Endothelial cell of umbilical vein (primary cell): ENCODE measurements around the gene SLC25A34. TPM values are rescaled to one million over a fixed set of nuclear protein-coding genes. Genes with fewer than 3 reads are reported as not detected.

Experiments used
- BruUV-seq: library from RNA; stranded (reverse); fragments of 400-500 nt; replicated peaks from 2 replicates; lab custom pipeline; 2021; lab: Mats Ljungman, UMichigan
- CTCF ChIA-PET: fragments of 300-600, 350-600 bp; sonication (Branson Sonifier 250); formaldehyde crosslinking; loops from one replicate; lab custom pipeline; 2021; ENCODE audit warnings: antibody characterized with exemption, inconsistent platforms; lab: Charles Lee
- POLR2A ChIA-PET: fragments of 300-600, 350-600 bp; sonication (Branson Sonifier 250); formaldehyde crosslinking; loops from one replicate; lab custom pipeline; 2021; ENCODE audit warnings: antibody characterized with exemption, inconsistent platforms; lab: Charles Lee
- DNase-seq: peaks from one replicate; pipeline ENCODE4 v3.0.0-alpha.2; 2011; ENCODE audit warnings: low read depth, low spot score
- FAIRE-seq: peaks from 2 replicates; lab custom pipeline; 2011; peaks lifted over from hg19 to GRCh38; lab: Jason Lieb, UNC
- H2AFZ ChIP-seq: 2 replicates; pipeline ENCODE4 v1.6.0; 2012; ENCODE audit warnings: low read depth, low read length, control low read depth, inconsistent platforms
- H3K27ac ChIP-seq: 2 replicates; pipeline ENCODE4 v1.5.1; 2011; ENCODE audit warnings: low read depth, mild to moderate bottlenecking, control low read depth, low read length, moderate library complexity; ENCODE audit not compliant: insufficient read depth
- H3K27me3 ChIP-seq, 2 experiments: 2 replicates each; pipeline versions ENCODE4 v1.6.0 to v1.6.1; 2011; ENCODE audit warnings: low read length in 2 of 2, mixed read lengths in 1 of 2; ENCODE audit not compliant: control insufficient read depth in 2 of 2, insufficient read depth in 2 of 2
- H3K36me3 ChIP-seq, 2 experiments: 2 replicates in 1 of 2; 3 replicates in 1 of 2; pipeline ENCODE4 v1.5.1; 2011; ENCODE audit warnings: low read length in 2 of 2, mild to moderate bottlenecking in 1 of 2, moderate library complexity in 1 of 2; ENCODE audit not compliant: control insufficient read depth in 2 of 2, insufficient read depth in 2 of 2; ENCODE audit errors: extremely low read depth in 1 of 2
- H3K4me1 ChIP-seq: 3 replicates; pipeline ENCODE4 v1.5.1; 2011; ENCODE audit warnings: mild to moderate bottlenecking, low read length; ENCODE audit not compliant: control insufficient read depth, insufficient read depth; ENCODE audit errors: extremely low read depth
- H3K4me2 ChIP-seq: 2 replicates; pipeline ENCODE4 v1.6.1; 2011; ENCODE audit warnings: low read length, control low read depth, mixed read lengths; ENCODE audit not compliant: insufficient read depth
- H3K4me3 ChIP-seq, 3 experiments: fragments of 200-600 bp in 1 of 3; sonication (generic), shearing (Covaris generic) in 1 of 3; replicated peaks in 1 of 3; 2 replicates each; pipeline ENCODE4 v1.5.1; 2011 to 2016; ENCODE audit warnings: control low read depth in 3 of 3, low read length in 3 of 3, mild to moderate bottlenecking in 2 of 3, inconsistent platforms in 1 of 3, low read depth in 1 of 3, moderate library complexity in 1 of 3; ENCODE audit not compliant: insufficient read depth in 1 of 3
- H3K79me2 ChIP-seq: 2 replicates; pipeline ENCODE4 v1.6.0; 2012; ENCODE audit warnings: low read length, inconsistent platforms; ENCODE audit not compliant: control insufficient read depth, insufficient read depth
- H3K9ac ChIP-seq: replicated peaks from 2 replicates; pipeline ENCODE3; 2011; ENCODE audit warnings: low read length, control low read depth; ENCODE audit not compliant: insufficient read depth; ENCODE audit errors: extremely low read depth
- H3K9me1 ChIP-seq: replicated peaks from 3 replicates; pipeline ENCODE4 v1.6.0; 2011; ENCODE audit warnings: mild to moderate bottlenecking, low read length; ENCODE audit not compliant: control insufficient read depth, insufficient read depth; ENCODE audit errors: extremely low read depth
- H3K9me3 ChIP-seq: replicated peaks from 2 replicates; pipeline ENCODE4 v1.5.1; 2012; ENCODE audit warnings: low read length, inconsistent platforms; ENCODE audit not compliant: control insufficient read depth, insufficient read depth
- H4K20me1 ChIP-seq: replicated peaks from 2 replicates; pipeline ENCODE3; 2011; ENCODE audit warnings: mild to moderate bottlenecking, low read length; ENCODE audit not compliant: control insufficient read depth, insufficient read depth; ENCODE audit errors: extremely low read depth
- CTCF ChIP-seq, 2 donors: IDR thresholded peaks; 1 replicate in 1 of 2; 2 replicates in 1 of 2; pipeline ENCODE4 v1.5.1; 2011; ENCODE audit warnings: low read length in 2 of 2, mild to moderate bottlenecking in 2 of 2, moderate library complexity in 2 of 2, control low read depth in 1 of 2, inconsistent platforms in 1 of 2, low read depth in 1 of 2; ENCODE audit not compliant: insufficient read depth in 1 of 2; ENCODE audit errors: extremely low read depth in 1 of 2
- EZH2 ChIP-seq: IDR thresholded peaks from 2 replicates; pipeline ENCODE4 v1.6.1; 2012; ENCODE audit warnings: borderline replicate concordance, low read depth, mild to moderate bottlenecking, moderate library complexity, low read length, inconsistent platforms; ENCODE audit not compliant: severe bottlenecking
- FOS ChIP-seq: IDR thresholded peaks from 2 replicates; pipeline ENCODE4 v1.6.1; 2011; ENCODE audit warnings: mild to moderate bottlenecking, low read length, moderate library complexity, borderline replicate concordance; ENCODE audit not compliant: insufficient read depth
- GATA2 ChIP-seq: IDR thresholded peaks from 2 replicates; pipeline ENCODE4 v1.7.0; 2011; ENCODE audit warnings: low read depth, mild to moderate bottlenecking, moderate library complexity, mixed read lengths, low read length; ENCODE audit not compliant: insufficient read length, insufficient read depth
- JUN ChIP-seq: IDR thresholded peaks from 2 replicates; pipeline ENCODE4 v1.6.1; 2011; ENCODE audit warnings: borderline replicate concordance, low read depth; ENCODE audit not compliant: insufficient read length, insufficient read depth
- MAX ChIP-seq: IDR thresholded peaks from 2 replicates; pipeline ENCODE4 v1.6.1; 2011; ENCODE audit not compliant: insufficient read depth, insufficient read length
- MYC ChIP-seq: IDR thresholded peaks from one replicate; pipeline ENCODE4 v1.6.1; 2011; ENCODE audit warnings: mild to moderate bottlenecking, low read depth, low read length
- POLR2A ChIP-seq: IDR thresholded peaks from 2 replicates; pipeline ENCODE4 v1.6.1; 2012; ENCODE audit warnings: low read depth, mild to moderate bottlenecking, control low read depth, low read length
- POLR2AphosphoS5 ChIP-seq: IDR thresholded peaks from 2 replicates; pipeline ENCODE4 v1.6.1; 2012; ENCODE audit warnings: low read depth, mild to moderate bottlenecking, control low read depth, low read length, moderate library complexity; ENCODE audit not compliant: insufficient read depth
- dilution Hi-C: fragments of 300-500 bp; cut with MboI; formaldehyde crosslinking; loops from one replicate; pipeline ENCODE4 v1.15.0; 2019; ENCODE audit warnings: low sequenced_read_pairs; ENCODE audit not compliant: extremely low pct_ligation_motif_present
- intact Hi-C: fragments of 100-400 bp; cut with micrococcal nuclease; formaldehyde crosslinking; loops from one replicate; pipeline ENCODE4 v1.10.0; 2022
- polyA plus RNA-seq, 4 experiments: library from polyadenylated mRNA; depleted of rRNA in 3 of 4; stranded (reverse) in 3 of 4; unstranded in 1 of 4; fragments of >200 nt; gene quantifications; 2 replicates each; pipeline versions ENCODE4 v1.2.1 to v1.2.3, GENCODE V29; 2011 to 2012; ENCODE audit warnings: missing spikeins in 1 of 4
- total RNA-seq: library from RNA; stranded (reverse); gene quantifications from 2 replicates; pipeline ENCODE4 v1.2.3, GENCODE V29; 2021

Gene SLC25A34
- total and polyA plus RNA-seq, 2 donors (not counting 3 experiments of a cell fraction or from before 2014, with no cell fraction given) = 0.90 to 1.1 TPM

- intact Hi-C loops = loop anchor here (1.0 to 10.0 kb wide), 3 partner anchors 11 to 425 kb away; partner anchors contain the start of gene CASP9
- POLR2A ChIA-PET = interaction anchor here (0.6 to 2.6 kb wide), 3 partner anchors 10 to 65 kb away, joined by 3 to 26 read pairs (median 3); no protein-coding TSS in a partner anchor
- peak overlapping the region; percentile 97 for H3K27ac ChIP-seq
Observed at GRCh38 chr1:15749399-15750291, 13.6 kb downstream of the SLC25A34 start.

More at GRCh38 chr1:15749399-15750291, 13.6 kb downstream of the SLC25A34 start:
- DNase-seq = peak; percentile 92
- Histone ChIP-seq H3K9me1 (no peaks in the 10 kb centered on the region), H3K27me3 (no peaks in the 10 kb centered on the region), H3K36me3 (no peaks in the 10 kb centered on the region), H3K9me3 (no peaks in the 10 kb centered on the region), H3K79me2 (peaks cover 23% of the 10 kb centered on the region), H3K4me1 (peaks cover 35% of the 10 kb centered on the region), H3K9ac (peak overlapping the region; percentile 88), H2AFZ (no peak overlapping the region), H4K20me1 (no peaks in the 10 kb centered on the region), H3K4me3 (peak overlapping the region in 2 of 3 experiments; percentile 26 to 74), H3K4me2 (peak overlapping the region; percentile 78)
- dilution Hi-C loops = no loop called here
- TSS peak; percentile 84 for BruUV-seq
- peak; percentile 100 for FAIRE-seq
- TF ChIP-seq MYC (peak; percentile 93), JUN (peak; percentile 54), GATA2 (peak; percentile 69), FOS (peak; percentile 68), MAX (peak; percentile 33), POLR2A (peak; percentile 63), POLR2AphosphoS5 (peak; percentile 99), CTCF (IDR thresholded peaks at IDR 0.05; ENCODE audit: extremely low read depth in 1 of 2, insufficient read depth in 1 of 2, low read depth in 1 of 2, low read length in 2 of 2) (no peak), EZH2 (no peak)
- CTCF ChIA-PET = interaction anchor here (0.8 to 3.5 kb wide), 5 partner anchors 8 to 16 kb away, joined by 3 to 17 read pairs (median 6); partner anchors contain the start of gene SLC25A34
